HepG2 (cell line): ENCODE results near the gene ECE2. TPM values are rescaled to one million over a fixed set of nuclear protein-coding genes. Genes with fewer than 3 reads are reported as not detected.

Experiments used
- ARHGAP35 ChIP-seq: sonication (generic); formaldehyde crosslinking; IDR thresholded peaks from 2 replicates; pipeline ENCODE4 v1.9.0; 2022; ENCODE audit warnings: mild to moderate bottlenecking, inconsistent platforms, moderate library complexity, missing genetic modification reagents, borderline replicate concordance
- CHD2 ChIP-seq: IDR thresholded peaks from 2 replicates; pipeline ENCODE4 v1.6.1; 2011; ENCODE audit warnings: low read depth, low read length, improper control_type of control experiment
- ETV5 ChIP-seq: IDR thresholded peaks from 2 replicates; pipeline ENCODE4 v1.6.1; 2018; ENCODE audit warnings: missing biosample characterization, missing genetic modification reagents, inconsistent platforms, borderline replicate concordance
- FOXA3 ChIP-seq: IDR thresholded peaks from 2 replicates; pipeline ENCODE4 v1.6.1; 2016; ENCODE audit warnings: missing genetic modification reagents, missing compliant biosample characterization
- HCFC1 ChIP-seq: fragments of 150-350 bp; IDR thresholded peaks from 2 replicates; pipeline ENCODE4 v1.6.1; 2014; ENCODE audit warnings: low read depth, low read length
- IKZF4 ChIP-seq: sonication (generic); formaldehyde crosslinking; IDR thresholded peaks from 2 replicates; pipeline ENCODE4 v1.5.1; 2020; ENCODE audit warnings: borderline replicate concordance, mild to moderate bottlenecking, low read depth, missing genetic modification reagents; ENCODE audit errors: not compliant biosample characterization
- MAFK ChIP-seq, 2 experiments: IDR thresholded peaks in 1 of 2; conservative IDR thresholded peaks in 1 of 2; 2 replicates each; pipeline ENCODE4 v1.6.1; 2011; ENCODE audit warnings: improper control_type of control experiment in 2 of 2, low read length in 2 of 2
- NRL ChIP-seq: sonication (generic); formaldehyde crosslinking; IDR thresholded peaks from 2 replicates; pipeline ENCODE4 v1.5.0; 2020; ENCODE audit warnings: missing genetic modification reagents, mild to moderate bottlenecking, moderate library complexity, borderline replicate concordance
- REPIN1 ChIP-seq: sonication (generic); formaldehyde crosslinking; IDR thresholded peaks from 2 replicates; pipeline ENCODE4 v1.8.0; 2022; ENCODE audit warnings: missing genetic modification reagents, low read depth, mild to moderate bottlenecking, borderline replicate concordance
- ZBTB8A ChIP-seq: sonication (generic); formaldehyde crosslinking; IDR thresholded peaks from 2 replicates; pipeline ENCODE4 v1.4.0; 2020; ENCODE audit warnings: mild to moderate bottlenecking, low read depth, missing genetic modification reagents, borderline replicate concordance
- ZC3H4 ChIP-seq: sonication (generic); formaldehyde crosslinking; IDR thresholded peaks from 2 replicates; pipeline ENCODE4 v1.4.0; 2020; ENCODE audit warnings: missing genetic modification reagents, borderline replicate concordance
- ZFY ChIP-seq: sonication (generic); formaldehyde crosslinking; IDR thresholded peaks from 2 replicates; pipeline ENCODE4 v1.4.0; 2020; ENCODE audit warnings: missing genetic modification reagents
- ZNF232 ChIP-seq: sonication (generic); formaldehyde crosslinking; IDR thresholded peaks from 2 replicates; pipeline ENCODE4 v1.4.0; 2020; ENCODE audit warnings: missing genetic modification reagents, borderline replicate concordance
- ZNF383 ChIP-seq: sonication (generic); formaldehyde crosslinking; IDR thresholded peaks from 2 replicates; pipeline ENCODE4 v1.4.0; 2020; ENCODE audit warnings: missing genetic modification reagents, mild to moderate bottlenecking, borderline replicate concordance
- ZNF839 ChIP-seq: sonication (generic); formaldehyde crosslinking; IDR thresholded peaks from 2 replicates; pipeline ENCODE4 v1.4.0; 2020; ENCODE audit warnings: missing genetic modification reagents, mild to moderate bottlenecking, borderline replicate concordance
- polyA plus RNA-seq, 8 experiments: library from polyadenylated mRNA; depleted of rRNA in 3 of 8; stranded (reverse) in 7 of 8; unstranded in 1 of 8; fragments of >200 nt; fragmentation: Illumina TruSeq in 4 of 8; extraction: Trizol in 4 of 8; gene quantifications; 2 replicates each; pipeline versions ENCODE4 v1.2.1 to v1.2.3, GENCODE V29; 2011 to 2016; ENCODE audit warnings: low read depth in 4 of 8, missing spikeins in 1 of 8, mixed read lengths in 1 of 8; ENCODE audit not compliant: insufficient read depth in 1 of 8
- total RNA-seq, 5 experiments: library from RNA; depleted of rRNA; stranded (reverse); fragments of >200 nt; fragmentation: Illumina TruSeq; extraction: Trizol; gene quantifications; 2 replicates each; pipeline ENCODE4 v1.2.3, GENCODE V29; 2016; ENCODE audit warnings: low read depth in 1 of 5
- TF ChIP-seq, protein P1 (sequence below): sonication (generic); formaldehyde crosslinking; conservative IDR thresholded peaks from 2 replicates; pipeline ENCODE4 v1.4.0; 2020; ENCODE audit warnings: missing genetic modification reagents
- TF ChIP-seq, protein P2 (sequence below): sonication (generic); formaldehyde crosslinking; IDR thresholded peaks from 2 replicates; pipeline ENCODE4 v1.4.0; 2020; ENCODE audit warnings: missing genetic modification reagents
- TF ChIP-seq, protein P3 (sequence below): sonication (generic); formaldehyde crosslinking; IDR thresholded peaks from 2 replicates; pipeline ENCODE4 v1.4.0; 2020; ENCODE audit warnings: missing genetic modification reagents, borderline replicate concordance
- TF ChIP-seq, protein P4 (sequence below): sonication (generic); formaldehyde crosslinking; IDR thresholded peaks from 2 replicates; pipeline ENCODE4 v1.4.0; 2020; ENCODE audit warnings: mild to moderate bottlenecking, missing genetic modification reagents

Gene ECE2
- total and polyA plus RNA-seq, 2 of the 13 experiments (the other 11 are each of a cell fraction or from before 2014, with no cell fraction given), result not detected

DNA sequence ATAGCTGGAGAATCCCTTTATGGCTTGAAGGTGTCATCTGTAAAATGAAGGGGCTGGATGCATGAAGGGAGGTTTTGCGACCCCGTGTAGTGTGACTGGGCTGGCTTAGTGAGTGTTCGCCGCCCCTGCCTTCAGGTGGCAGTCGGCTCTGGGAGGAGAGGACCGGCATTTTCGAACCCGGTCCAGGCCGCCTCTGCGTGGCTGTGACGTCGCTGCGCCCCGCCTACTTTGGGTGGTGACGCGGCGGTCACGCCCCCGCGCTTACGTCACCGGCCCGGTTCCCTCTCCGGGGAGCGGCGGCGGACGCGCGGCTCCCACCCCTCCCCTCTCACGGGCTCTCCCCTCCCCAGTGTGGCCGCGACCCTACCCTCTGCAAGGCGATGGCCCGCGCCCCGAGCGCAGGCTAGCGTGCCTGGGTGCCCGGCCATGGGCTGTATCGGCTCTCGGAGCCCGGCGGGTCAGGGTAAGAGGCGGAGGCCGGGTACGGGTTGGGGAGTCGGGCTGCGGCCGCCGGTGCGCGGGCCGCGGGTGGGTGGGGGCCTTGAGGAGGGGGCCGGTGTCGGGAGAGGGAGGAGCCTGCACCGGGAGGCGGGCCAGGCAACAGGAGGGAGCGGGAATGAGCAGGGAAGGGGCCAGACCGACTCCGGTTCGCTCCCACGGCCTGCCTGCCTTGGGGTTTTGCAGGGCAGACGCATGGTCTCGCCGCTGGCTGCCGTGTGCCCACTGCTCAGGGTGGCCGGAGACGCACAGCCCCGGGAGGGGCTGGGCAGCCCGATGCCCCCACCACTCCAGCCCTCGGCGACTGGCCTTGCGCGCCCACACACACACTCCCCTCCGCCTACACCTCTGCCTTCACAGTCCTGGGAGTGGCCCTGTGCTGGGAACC is 60.1 kb downstream of the ECE2 start (continued):
- TF ChIP-seq HCFC1 (no peak), REPIN1 (CRISPR knock-in tag) (peak; percentile 26; the same call in 1 of the 2 replicates), MAFK (conservative IDR thresholded peaks at IDR 0.05 in 1 of 2, IDR thresholded peaks at IDR 0.05 in 1 of 2; ENCODE audit: low read length in 2 of 2) (no peak), ZNF383 (CRISPR knock-in tag) (no peak), ZFY (CRISPR knock-in tag) (peak; percentile 66), ZNF839 (CRISPR knock-in tag) (0 out of 2 replicates have a peak, but pooled peaks have one; percentile 20), CHD2 (no peak), ETV5 (CRISPR knock-in tag) (no peak), ZBTB8A (CRISPR knock-in tag) (no peak), NRL (CRISPR knock-in tag) (no peak; the same call in none of the 2 replicates), IKZF4 (CRISPR knock-in tag) (no peak), ARHGAP35 (no peak; the same call in 1 of the 2 replicates), FOXA3 (peak; percentile 28; the same call in 1 of the 2 replicates), ZC3H4 (CRISPR knock-in tag) (no peak), ZNF232 (CRISPR knock-in tag) (no peak)
- TF ChIP-seq, protein P1, sequence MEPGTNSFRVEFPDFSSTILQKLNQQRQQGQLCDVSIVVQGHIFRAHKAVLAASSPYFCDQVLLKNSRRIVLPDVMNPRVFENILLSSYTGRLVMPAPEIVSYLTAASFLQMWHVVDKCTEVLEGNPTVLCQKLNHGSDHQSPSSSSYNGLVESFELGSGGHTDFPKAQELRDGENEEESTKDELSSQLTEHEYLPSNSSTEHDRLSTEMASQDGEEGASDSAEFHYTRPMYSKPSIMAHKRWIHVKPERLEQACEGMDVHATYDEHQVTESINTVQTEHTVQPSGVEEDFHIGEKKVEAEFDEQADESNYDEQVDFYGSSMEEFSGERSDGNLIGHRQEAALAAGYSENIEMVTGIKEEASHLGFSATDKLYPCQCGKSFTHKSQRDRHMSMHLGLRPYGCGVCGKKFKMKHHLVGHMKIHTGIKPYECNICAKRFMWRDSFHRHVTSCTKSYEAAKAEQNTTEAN (CRISPR knock-in tag), result no peak
- TF ChIP-seq, protein P2, sequence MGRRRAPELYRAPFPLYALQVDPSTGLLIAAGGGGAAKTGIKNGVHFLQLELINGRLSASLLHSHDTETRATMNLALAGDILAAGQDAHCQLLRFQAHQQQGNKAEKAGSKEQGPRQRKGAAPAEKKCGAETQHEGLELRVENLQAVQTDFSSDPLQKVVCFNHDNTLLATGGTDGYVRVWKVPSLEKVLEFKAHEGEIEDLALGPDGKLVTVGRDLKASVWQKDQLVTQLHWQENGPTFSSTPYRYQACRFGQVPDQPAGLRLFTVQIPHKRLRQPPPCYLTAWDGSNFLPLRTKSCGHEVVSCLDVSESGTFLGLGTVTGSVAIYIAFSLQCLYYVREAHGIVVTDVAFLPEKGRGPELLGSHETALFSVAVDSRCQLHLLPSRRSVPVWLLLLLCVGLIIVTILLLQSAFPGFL (CRISPR knock-in tag), result no peak
- TF ChIP-seq, protein P3, sequence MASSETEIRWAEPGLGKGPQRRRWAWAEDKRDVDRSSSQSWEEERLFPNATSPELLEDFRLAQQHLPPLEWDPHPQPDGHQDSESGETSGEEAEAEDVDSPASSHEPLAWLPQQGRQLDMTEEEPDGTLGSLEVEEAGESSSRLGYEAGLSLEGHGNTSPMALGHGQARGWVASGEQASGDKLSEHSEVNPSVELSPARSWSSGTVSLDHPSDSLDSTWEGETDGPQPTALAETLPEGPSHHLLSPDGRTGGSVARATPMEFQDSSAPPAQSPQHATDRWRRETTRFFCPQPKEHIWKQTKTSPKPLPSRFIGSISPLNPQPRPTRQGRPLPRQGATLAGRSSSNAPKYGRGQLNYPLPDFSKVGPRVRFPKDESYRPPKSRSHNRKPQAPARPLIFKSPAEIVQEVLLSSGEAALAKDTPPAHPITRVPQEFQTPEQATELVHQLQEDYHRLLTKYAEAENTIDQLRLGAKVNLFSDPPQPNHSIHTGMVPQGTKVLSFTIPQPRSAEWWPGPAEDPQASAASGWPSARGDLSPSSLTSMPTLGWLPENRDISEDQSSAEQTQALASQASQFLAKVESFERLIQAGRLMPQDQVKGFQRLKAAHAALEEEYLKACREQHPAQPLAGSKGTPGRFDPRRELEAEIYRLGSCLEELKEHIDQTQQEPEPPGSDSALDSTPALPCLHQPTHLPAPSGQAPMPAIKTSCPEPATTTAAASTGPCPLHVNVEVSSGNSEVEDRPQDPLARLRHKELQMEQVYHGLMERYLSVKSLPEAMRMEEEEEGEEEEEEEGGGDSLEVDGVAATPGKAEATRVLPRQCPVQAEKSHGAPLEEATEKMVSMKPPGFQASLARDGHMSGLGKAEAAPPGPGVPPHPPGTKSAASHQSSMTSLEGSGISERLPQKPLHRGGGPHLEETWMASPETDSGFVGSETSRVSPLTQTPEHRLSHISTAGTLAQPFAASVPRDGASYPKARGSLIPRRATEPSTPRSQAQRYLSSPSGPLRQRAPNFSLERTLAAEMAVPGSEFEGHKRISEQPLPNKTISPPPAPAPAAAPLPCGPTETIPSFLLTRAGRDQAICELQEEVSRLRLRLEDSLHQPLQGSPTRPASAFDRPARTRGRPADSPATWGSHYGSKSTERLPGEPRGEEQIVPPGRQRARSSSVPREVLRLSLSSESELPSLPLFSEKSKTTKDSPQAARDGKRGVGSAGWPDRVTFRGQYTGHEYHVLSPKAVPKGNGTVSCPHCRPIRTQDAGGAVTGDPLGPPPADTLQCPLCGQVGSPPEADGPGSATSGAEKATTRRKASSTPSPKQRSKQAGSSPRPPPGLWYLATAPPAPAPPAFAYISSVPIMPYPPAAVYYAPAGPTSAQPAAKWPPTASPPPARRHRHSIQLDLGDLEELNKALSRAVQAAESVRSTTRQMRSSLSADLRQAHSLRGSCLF (CRISPR knock-in tag), result no peak
- TF ChIP-seq, protein P4, sequence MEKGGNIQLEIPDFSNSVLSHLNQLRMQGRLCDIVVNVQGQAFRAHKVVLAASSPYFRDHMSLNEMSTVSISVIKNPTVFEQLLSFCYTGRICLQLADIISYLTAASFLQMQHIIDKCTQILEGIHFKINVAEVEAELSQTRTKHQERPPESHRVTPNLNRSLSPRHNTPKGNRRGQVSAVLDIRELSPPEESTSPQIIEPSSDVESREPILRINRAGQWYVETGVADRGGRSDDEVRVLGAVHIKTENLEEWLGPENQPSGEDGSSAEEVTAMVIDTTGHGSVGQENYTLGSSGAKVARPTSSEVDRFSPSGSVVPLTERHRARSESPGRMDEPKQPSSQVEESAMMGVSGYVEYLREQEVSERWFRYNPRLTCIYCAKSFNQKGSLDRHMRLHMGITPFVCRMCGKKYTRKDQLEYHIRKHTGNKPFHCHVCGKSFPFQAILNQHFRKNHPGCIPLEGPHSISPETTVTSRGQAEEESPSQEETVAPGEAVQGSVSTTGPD, result no peak
